Measurements from ENCODE around the gene SPEF1. TPM values are rescaled to one million over a fixed set of nuclear protein-coding genes. Genes with fewer than 3 reads are reported as not detected.
A peak's percentile ranks its signal among the peaks of the same experiment; 100 is the strongest.

The SPEF1 gene
- total and polyA plus RNA-seq, 3 donors from 2014 or later: 9.8 to 28.8 (median 12.1) TPM

- Histone ChIP-seq H3K4me1 (peaks cover 8% of the 10 kb centered on the region), H3K27ac (peak within 1 kb of the TSS; percentile 87 to 91), H3K9me3 (no peaks in the 10 kb centered on the region), H3K27me3 (no peaks in the 10 kb centered on the region), H3K36me3 (ENCODE audit: low read depth, missing control alignments) (no peaks in the 10 kb centered on the region), H3K4me3 (peak within 1 kb of the TSS; percentile 63 to 73)
- TF ChIP-seq CTCF (IDR thresholded peaks at IDR 0.05): no peak
- no peak for TF ChIP-seq POLR2A (IDR thresholded peaks at IDR 0.05)
- WGBS, 2 donors: 0 to 3% methylated on average over 6 to 55 of the region's 80 CpGs
- intact Hi-C loops (cut with DNase I; ENCODE audit: low total_unique reads): no loop called here
- peak; percentile 99 for DNase-seq
Observed at GRCh38 chr20:3767427-3768341, 13.6 kb downstream of the SPEF1 start, which contains the start of gene ADISSP. Gene ADISSP, minus strand, starts transcription at chr20:3767753. Its CDS starts 7,653 bp downstream, at chr20:3760100.

DNA sequence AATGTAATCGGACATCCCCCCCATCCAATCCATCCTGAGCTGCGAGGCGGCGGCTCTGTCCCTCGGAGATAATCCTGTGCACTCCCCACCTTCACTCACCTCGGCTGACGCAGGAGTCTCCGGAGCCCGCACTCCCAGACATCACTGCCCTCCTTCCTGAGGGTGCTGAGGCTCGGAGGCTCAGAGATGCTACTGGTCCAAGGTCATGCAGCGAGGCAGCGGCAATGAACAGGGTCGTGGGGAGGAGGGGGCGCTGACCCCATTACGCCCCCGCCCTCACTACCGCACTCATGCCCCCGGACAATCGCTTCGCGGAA lies 14.2 kb downstream of the SPEF1 start:
- Histone ChIP-seq H3K4me1 (peaks cover 8% of the 10 kb centered on the region), H3K9me3 (no peaks in the 10 kb centered on the region), H3K27me3 (no peaks in the 10 kb centered on the region), H3K4me3 (peak overlapping the region; percentile 63 to 73), H3K27ac (no peak overlapping the region), H3K36me3 (ENCODE audit: low read depth, missing control alignments) (no peaks in the 10 kb centered on the region)
- no peak for TF ChIP-seq CTCF (IDR thresholded peaks at IDR 0.05)
- TF ChIP-seq POLR2A (IDR thresholded peaks at IDR 0.05): no peak
- intact Hi-C loops (cut with DNase I; ENCODE audit: low total_unique reads): no loop called here
- 0 to 1% methylated on average over 11 to 21 of the region's 21 CpGs for WGBS, 2 donors
- no peak for DNase-seq

DNA sequence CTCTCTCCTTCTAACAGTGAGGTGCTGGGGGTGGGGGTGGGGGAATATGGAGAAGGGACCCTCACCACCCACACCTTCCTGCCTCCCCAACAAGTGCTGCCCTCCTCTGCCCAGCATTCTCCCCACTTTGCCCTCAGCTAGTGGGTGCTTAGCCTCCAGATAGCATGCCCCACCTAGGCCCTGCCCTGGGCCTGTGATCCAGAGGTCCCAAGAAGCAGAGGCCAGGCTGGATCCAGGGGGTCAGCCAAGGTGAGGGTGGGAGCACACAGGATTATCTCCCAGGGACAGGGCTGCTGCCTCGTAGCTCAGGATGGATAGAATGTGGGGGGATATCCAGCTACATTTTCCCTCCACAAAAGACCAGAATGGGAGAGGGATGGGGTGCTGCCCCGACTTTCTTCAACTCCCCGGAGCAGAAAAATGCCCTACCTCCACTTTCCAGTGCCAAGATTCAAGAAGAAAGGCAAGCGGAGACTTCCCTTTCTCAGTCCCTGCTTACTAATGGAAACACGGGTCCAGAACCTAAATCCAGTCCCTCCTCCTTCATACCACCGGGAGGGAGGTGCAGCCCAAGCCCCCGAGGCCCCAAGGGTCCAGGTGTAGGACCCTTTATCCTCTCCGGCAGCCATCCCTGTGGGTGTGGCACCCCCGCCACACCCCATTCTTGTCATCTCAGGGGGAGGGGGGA lies 14.7 kb downstream of the SPEF1 start:
- H3K36me3 ChIP-seq (ENCODE audit: low read depth, missing control alignments): no peaks in the 10 kb centered on the region
- 8 to 15% methylated on average over 6 to 9 of the region's 9 CpGs for WGBS, 2 donors
- peak overlapping the region; percentile 63 to 73 for H3K4me3 ChIP-seq
- no peak for TF ChIP-seq POLR2A (IDR thresholded peaks at IDR 0.05)
- TF ChIP-seq CTCF (IDR thresholded peaks at IDR 0.05): no peak
- DNase-seq: no peak
- peaks cover 8% of the 10 kb centered on the region for H3K4me1 ChIP-seq
- no peak overlapping the region for H3K27ac ChIP-seq
- H3K27me3 ChIP-seq: no peaks in the 10 kb centered on the region
- H3K9me3 ChIP-seq: no peaks in the 10 kb centered on the region
- intact Hi-C loops (cut with DNase I; ENCODE audit: low total_unique reads): no loop called here

- H3K36me3 ChIP-seq (ENCODE audit: low read depth, missing control alignments): no peaks in the 10 kb centered on the region
- peaks cover 8% of the 10 kb centered on the region for H3K4me1 ChIP-seq
- H3K4me3 ChIP-seq: no peak overlapping the region
- H3K9me3 ChIP-seq: no peaks in the 10 kb centered on the region
- 67 to 69% methylated on average over 3 of the region's 3 CpGs for WGBS, 2 donors
- no peak overlapping the region for H3K27ac ChIP-seq
- DNase-seq: no peak
- TF ChIP-seq POLR2A (IDR thresholded peaks at IDR 0.05) (no peak), CTCF (IDR thresholded peaks at IDR 0.05) (no peak)
- intact Hi-C loops (cut with DNase I; ENCODE audit: low total_unique reads): no loop called here
- H3K27me3 ChIP-seq: no peaks in the 10 kb centered on the region
Observed at GRCh38 chr20:3765171-3765882, 15.9 kb downstream of the SPEF1 start.
